ENCODE data around the gene RNF25. TPM values are rescaled to one million over a fixed set of nuclear protein-coding genes. Genes with fewer than 3 reads are reported as not detected.
A peak's percentile ranks its signal among the peaks of the same experiment; 100 is the strongest.

Gene RNF25
- total RNA-seq, 1 experiment from 2014 or later: 42.4 TPM

GRCh38 chr2:218711550-218711929 is 39.7 kb upstream of the RNF25 start:
- Histone ChIP-seq H3K79me2 (ENCODE audit: low read length) (peaks cover 53% of the 10 kb centered on the region), H3F3A (ENCODE audit: low read length, unreplicated experiment) (no peaks in the 10 kb centered on the region), H3K4me1 (ENCODE audit: insufficient read depth, low read length) (peaks cover 27% of the 10 kb centered on the region), H4K20me1 (ENCODE audit: low read length) (peaks cover 5% of the 10 kb centered on the region; the same call in 1 of the 2 replicates), H3K4me3 (ENCODE audit: low read length) (peak overlapping the region; percentile 84), H3K9me3 (ENCODE audit: low read length) (no peaks in the 10 kb centered on the region), H3K27ac (ENCODE audit: low read length) (peak overlapping the region; percentile 59), H3K36me3 (ENCODE audit: low read depth, low read length) (0 out of 2 replicates have a peak, but pooled peaks cover 2% of the 10 kb centered on the region), H2AFZ (ENCODE audit: low read length) (peak overlapping the region; percentile 86), H3K27me3 (ENCODE audit: low read length) (no peaks in the 10 kb centered on the region), H3K9ac (ENCODE audit: low read length) (peak overlapping the region; percentile 90), H3K9me2 (replicated peaks; ENCODE audit: low read length) (no peaks in the 10 kb centered on the region), H3K4me2 (ENCODE audit: low read length) (peak overlapping the region; percentile 93)
- peak; percentile 19 for ATAC-seq
- ChIA-PET CTCF (interaction anchor here (1.6 kb wide), 1 partner anchor 52 kb away, joined by 5 read pairs; the partner anchor contains the start of genes BCS1L and ZNF142), POLR2A (ENCODE audit: unreplicated experiment) (no interaction called here)
- no peak for DNase-seq
- TSS peak; percentile 79 for BruUV-seq (replicated peaks)
- intact Hi-C loops (cut with micrococcal nuclease): loop anchor here (1.0 to 5.0 kb wide), 4 partner anchors 19 to 136 kb away; partner anchors contain the start of genes BCS1L, CYP27A1 and ZNF142
- no peak for TF ChIP-seq CTCF (conservative IDR thresholded peaks at IDR 0.05; ENCODE audit: low read depth, low read length)
- no peak for TF ChIP-seq EZH2phosphoT487 (IDR thresholded peaks at IDR 0.05; ENCODE audit: borderline replicate concordance, low read length)
- no peak for TF ChIP-seq EZH2 (IDR thresholded peaks at IDR 0.05; ENCODE audit: low read length, unreplicated experiment)

GRCh38 chr2:218710687-218711549 is 39.1 kb upstream of the RNF25 start, which contains the start of gene TTLL4:
Gene TTLL4, plus strand, starts transcription at chr2:218710835. Its CDS starts 26,842 bp downstream, at chr2:218737677.
- peak within 1 kb of the TSS; percentile 93 for H3K4me2 ChIP-seq (ENCODE audit: low read length)
- H3K36me3 ChIP-seq (ENCODE audit: low read depth, low read length): 0 out of 2 replicates have a peak, but pooled peaks cover under 1% of the 10 kb centered on the region
- peaks cover 21% of the 10 kb centered on the region for H3K4me1 ChIP-seq (ENCODE audit: insufficient read depth, low read length)
- H4K20me1 ChIP-seq (ENCODE audit: low read length): peaks cover 5% of the 10 kb centered on the region; the same call in 1 of the 2 replicates
- H3K4me3 ChIP-seq (ENCODE audit: low read length): peak within 1 kb of the TSS; percentile 84
- H3K9me3 ChIP-seq (ENCODE audit: low read length): no peaks in the 10 kb centered on the region
- peak within 1 kb of the TSS; percentile 86 for H2AFZ ChIP-seq (ENCODE audit: low read length)
- ATAC-seq (peak; percentile 91), DNase-seq (peak; percentile 96)
- intact Hi-C loops (cut with micrococcal nuclease): loop anchor here (1.0 to 5.0 kb wide), 4 partner anchors 20 to 136 kb away; partner anchors contain the start of genes BCS1L, CYP27A1 and ZNF142
- CTCF ChIA-PET: interaction anchor here (0.6 to 1.6 kb wide), 4 partner anchors 17 to 788 kb away, joined by 3 to 5 read pairs (median 4); partner anchors contain the start of genes BCS1L, GMPPA and ZNF142
- no peaks in the 10 kb centered on the region for H3K9me2 ChIP-seq (replicated peaks; ENCODE audit: low read length)
- H3K9ac ChIP-seq (ENCODE audit: low read length): peak within 1 kb of the TSS; percentile 90
- H3F3A ChIP-seq (ENCODE audit: low read length, unreplicated experiment): no peaks in the 10 kb centered on the region
- peak within 1 kb of the TSS; percentile 59 for H3K27ac ChIP-seq (ENCODE audit: low read length)
- no TSS peak for BruUV-seq (replicated peaks)
- POLR2A ChIA-PET (ENCODE audit: unreplicated experiment): interaction anchor here (0.6 kb wide), 2 partner anchors 17 to 40 kb away, joined by 4 to 9 read pairs; no protein-coding TSS in a partner anchor
- H3K27me3 ChIP-seq (ENCODE audit: low read length): no peaks in the 10 kb centered on the region
- H3K79me2 ChIP-seq (ENCODE audit: low read length): peaks cover 50% of the 10 kb centered on the region
- TF ChIP-seq EZH2phosphoT487 (IDR thresholded peaks at IDR 0.05; ENCODE audit: borderline replicate concordance, low read length): no peak
- TF ChIP-seq CTCF (conservative IDR thresholded peaks at IDR 0.05; ENCODE audit: low read depth, low read length): peak; percentile 85
